GM18519 (cell line): ENCODE results near the gene AGAP3.

ENCODE experiments used
- ATAC-seq: cut with Tn5 transposase; IDR thresholded peaks from one replicate; pipeline ENCODE4 v1.9.1; 2021; ENCODE audit warnings: mild to moderate bottlenecking, moderate library complexity; ENCODE audit not compliant: unreplicated experiment, low FRiP score

The AGAP3 gene

DNA sequence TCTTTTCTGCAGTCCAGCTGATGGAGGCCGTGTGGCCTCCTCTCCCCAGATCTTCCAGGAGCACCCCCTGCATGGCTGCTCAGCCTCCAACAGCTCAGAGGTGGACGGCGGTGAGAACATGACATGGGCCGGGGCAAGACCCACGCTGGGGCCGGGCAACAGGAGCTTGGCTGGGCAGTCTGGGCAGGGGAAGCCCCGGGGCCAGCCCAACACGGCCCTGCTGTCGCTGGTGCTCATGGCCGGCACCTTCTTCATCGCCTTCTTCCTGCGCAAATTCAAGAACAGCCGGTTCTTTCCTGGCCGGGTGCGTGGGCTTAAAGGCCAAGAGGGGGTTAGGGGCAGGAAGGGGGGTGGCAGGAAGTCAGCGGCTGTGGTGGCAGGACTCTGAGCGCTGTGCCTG is 12.3 kb upstream of the AGAP3 start:
- ATAC-seq, result no peak

DNA sequence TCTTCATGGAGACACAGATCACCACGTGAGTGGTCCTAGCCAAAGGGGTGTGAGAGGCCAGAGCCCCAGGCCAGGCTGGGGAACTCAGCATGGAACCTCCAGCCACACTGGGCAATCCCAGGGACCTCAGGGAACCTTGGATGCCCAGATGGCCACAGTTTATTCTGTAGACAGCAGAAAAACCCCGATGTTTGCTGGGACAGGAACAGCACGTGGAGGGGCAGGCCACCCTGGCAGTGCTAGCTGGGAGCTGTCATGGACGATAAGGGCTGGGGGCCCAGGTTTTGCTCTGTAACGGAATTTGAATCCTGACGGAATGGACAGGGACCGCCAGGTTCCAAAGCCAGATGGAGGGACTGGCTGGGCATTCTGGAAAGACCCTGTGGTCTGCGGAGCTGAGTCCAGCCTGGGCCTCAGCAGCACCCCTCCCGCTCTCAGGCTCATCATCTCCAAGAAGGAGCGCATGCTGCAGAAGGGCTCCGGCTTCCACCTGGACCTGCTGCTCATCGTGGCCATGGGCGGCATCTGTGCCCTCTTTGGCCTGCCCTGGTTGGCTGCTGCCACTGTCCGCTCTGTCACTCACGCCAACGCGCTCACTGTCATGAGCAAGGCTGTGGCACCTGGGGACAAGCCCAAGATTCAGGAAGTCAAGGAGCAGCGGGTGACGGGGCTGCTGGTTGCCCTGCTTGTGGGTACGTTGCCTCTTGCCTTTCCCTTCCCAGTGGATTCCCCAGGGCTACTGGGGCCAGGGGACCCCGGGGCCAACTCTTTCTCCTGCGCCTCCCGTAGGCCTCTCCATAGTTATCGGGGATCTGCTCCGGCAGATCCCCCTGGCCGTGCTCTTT is 11.2 kb upstream of the AGAP3 start:
- no peak for ATAC-seq

DNA sequence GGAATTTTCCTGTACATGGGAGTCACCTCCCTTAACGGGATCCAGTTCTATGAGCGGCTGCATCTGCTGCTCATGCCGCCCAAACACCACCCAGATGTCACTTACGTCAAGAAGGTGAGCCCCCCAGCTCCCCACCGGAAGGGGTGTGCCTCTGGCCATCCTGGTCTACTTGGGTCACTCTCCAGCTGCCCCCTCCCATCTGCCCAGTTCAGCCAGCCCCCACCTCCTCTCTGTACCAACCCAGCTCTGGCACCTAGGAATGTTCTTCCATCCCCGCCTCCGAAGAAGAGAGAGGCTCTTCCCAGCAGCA is 10.7 kb upstream of the AGAP3 start:
- ATAC-seq, result no peak

DNA sequence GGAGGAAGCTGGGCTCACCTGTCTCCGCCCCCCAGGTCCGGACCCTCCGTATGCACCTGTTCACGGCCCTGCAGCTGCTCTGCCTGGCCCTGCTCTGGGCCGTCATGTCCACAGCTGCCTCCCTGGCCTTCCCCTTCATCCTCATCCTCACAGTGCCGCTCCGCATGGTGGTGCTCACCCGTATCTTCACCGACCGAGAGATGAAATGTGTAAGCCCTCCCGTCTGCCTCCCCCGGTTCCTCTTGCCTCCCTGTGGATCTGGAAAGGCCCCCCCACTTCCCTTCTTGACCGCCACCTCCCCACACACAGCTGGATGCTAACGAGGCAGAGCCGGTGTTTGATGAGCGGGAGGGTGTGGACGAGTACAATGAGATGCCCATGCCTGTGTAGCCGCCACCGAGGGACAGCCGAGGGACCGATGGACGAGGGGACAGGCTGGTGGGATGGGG is 10.3 kb upstream of the AGAP3 start:
- ATAC-seq, result no peak

DNA sequence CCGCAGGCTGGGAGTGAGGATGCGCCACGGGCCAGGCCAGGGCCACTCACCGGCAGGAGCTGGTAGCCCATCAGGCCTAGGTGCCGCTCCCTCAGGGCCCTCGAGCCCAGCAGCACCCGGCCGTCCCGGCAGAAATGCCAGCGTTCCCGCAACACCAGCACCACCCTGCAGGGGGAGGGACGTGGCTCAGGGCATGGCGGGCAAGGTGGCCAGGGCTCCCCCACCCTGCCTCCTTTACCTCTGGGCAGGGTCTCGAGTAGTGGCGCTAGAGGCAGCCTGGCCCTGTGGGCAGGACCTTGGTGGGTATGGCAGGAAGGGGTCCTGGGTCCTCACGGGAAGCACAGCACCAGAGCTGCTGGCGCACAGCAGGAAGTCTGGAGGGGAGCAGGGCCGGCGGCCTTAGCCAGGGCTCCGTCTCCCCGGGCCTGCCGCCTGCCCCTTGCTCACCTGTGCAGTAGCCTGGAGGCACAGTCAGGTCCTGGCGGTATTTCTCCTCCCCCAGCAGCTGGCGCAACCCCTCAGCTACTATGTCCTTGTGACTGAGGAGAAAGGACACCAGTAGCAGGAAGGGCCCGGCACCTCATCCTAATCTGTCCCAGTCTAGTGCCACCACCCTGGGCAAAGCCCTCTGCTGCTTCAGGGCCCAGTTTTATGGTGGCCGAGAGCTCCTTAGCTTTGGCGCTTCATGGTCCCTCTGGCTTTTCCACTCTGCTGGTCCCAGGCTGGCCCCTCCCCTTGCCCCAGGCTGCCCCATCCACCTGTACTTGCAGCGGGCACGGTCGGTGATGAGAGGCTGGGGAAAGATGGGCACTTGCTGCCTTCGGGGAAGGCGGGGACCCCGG is 9.2 kb upstream of the AGAP3 start:
- no peak for ATAC-seq

DNA sequence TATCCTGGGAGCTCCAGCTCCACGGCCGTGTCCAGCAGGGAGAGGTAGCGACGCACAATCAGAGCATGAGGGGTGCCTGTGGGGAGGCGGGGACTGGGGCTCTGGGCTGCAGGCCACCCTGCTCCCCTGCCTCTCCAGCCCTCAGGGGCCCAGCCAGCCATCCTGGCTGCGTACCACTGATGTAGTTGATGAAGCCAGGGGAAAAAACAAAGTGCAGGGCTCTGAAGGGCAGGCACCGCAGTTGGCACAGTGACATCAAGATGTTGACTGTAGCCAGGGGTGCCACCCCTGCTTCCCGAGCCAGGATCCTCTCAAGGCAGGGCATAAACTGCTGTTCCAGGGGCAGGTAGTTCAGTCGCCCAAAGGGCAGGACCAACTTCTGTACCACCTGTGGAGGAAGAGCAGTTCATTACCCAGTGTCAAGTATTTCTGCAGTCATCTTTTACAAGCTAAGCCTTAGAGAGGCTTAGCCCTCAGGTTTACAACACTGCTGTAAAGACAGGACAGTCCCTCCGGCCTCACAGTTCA is 8.5 kb upstream of the AGAP3 start:
- ATAC-seq, result no peak

DNA sequence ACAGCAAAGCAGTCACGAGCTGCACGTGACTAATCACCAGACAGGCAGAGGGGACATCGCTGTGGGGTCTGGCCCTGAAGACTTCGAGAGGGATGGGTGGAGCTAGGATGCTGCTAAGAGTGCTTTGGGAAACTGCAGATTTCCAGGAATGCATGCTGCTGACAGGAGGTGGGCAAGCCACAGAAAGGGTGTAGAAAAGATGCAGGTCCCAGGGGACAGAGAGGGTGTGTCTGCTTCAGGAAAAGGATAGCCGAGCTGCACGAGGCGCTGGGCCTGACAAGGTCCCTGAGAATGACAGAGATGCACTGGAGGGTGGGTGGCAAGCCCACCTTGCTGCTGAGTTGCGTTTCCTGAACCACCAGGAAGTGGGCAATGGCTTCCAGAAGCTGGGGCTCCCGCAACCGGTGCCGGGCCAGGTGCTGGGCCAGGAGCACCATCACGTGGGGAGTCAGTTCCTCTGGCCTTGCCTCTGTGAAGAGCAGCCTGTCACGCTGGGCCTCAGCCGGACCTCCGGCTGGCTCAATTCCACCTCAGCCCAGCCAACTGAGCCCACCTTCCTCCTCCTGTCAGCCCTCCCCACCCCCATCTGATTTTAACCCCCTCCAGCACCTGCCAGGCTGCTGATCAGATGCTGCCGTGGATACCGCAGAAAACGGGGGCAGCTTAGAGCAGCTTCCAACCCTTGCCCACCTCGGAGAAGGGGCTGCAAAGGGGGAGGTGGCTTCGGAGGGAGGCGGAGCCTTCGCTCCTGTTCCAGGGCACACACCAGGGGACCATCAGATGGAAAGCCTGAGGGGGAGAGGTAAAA is 7.8 kb upstream of the AGAP3 start:
- no peak for ATAC-seq

DNA sequence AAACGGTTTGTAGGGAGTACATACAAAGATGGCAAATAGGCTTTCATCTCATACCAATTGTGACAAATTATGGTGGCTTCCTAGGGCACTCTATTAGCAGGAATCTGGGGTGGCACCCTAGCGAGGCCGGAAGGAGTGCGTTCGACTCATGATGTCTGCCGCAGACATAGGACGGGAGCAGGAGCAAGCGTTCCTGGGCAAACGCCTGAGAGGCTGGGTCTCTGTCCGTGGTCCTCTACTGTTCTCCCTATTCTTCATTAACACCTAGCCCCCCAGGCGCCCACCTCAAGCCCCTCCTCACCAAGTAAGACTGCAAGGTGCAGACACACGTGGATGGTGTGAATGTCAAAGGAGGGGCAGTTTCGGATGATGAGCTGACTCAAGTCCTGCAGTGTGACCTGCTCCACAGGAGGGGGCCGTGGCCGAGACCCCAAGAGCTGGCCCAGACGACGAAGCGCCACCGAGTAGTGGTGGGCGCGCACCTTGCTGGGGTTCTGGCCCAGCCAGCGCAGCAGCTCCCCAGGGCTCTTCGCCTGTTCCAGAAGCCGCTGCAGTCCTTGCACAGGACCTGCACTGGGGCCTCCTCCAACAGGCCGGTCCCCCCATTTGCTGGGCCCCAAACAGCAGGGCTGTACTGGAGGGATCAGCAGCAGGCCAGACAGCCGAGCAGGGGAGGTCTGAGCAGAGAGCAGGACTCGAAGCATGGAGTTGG is 6.9 kb upstream of the AGAP3 start:
- ATAC-seq, result no peak

DNA sequence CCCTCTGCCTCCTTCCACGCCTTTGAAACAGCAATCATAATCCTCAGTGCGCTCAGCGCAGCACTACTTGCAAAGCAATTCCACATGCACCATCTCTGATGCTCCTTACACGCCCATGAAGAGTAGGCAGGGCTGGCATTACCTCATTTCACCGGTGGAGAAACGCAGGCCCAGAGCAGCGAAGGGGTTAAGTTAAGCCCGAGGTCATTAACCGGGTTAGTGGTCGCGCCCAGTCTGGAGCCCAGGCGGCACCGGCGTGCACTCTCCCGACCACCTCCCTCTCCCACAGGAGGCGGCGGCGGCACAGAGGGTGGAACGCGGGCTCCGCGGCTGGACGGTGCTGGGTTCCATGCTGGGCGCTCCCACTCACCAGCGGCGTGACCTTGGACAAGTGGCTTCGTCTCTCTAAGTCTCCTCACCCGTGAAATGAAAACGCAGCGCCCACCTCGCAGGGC is 6.2 kb upstream of the AGAP3 start:
- ATAC-seq, result no peak

DNA sequence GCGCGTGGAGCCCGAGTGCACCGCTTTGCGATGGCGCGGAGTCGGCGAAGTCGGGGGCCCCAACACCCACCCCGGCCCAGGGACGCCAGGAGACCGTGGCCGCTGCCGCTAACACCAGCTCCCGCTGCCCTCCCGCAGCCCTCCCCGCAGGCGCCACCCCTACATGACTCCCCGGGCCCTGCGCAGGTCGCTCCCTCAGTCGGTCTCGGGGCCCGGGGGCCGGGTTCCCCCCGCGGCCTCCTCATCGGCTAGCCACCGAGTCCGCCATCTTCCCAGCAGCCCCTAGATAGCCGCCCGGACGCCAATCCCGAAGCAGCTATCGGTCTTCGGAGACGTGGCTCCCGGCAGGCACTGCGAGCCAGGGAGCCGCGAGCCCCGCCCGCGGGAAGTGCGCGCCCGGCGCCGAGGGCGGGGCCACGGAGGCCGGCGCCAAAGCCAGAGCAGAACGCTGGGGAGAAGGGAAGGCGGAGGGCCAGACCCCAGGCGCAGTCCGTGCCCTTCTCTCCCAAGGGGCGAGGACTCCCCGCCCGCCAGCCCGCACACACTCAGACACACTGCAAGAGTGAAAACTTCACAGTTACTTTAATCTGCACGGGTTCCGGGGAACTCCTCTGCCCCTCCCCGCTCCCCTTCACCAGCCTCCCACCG is 5.6 kb upstream of the AGAP3 start, which contains the start of gene FASTK:
TSS of gene FASTK (minus strand) at position 288 of the 648 bp plus-strand sequence. CDS start at position 245, 43 bp downstream.
- peak; percentile 59 for ATAC-seq

DNA sequence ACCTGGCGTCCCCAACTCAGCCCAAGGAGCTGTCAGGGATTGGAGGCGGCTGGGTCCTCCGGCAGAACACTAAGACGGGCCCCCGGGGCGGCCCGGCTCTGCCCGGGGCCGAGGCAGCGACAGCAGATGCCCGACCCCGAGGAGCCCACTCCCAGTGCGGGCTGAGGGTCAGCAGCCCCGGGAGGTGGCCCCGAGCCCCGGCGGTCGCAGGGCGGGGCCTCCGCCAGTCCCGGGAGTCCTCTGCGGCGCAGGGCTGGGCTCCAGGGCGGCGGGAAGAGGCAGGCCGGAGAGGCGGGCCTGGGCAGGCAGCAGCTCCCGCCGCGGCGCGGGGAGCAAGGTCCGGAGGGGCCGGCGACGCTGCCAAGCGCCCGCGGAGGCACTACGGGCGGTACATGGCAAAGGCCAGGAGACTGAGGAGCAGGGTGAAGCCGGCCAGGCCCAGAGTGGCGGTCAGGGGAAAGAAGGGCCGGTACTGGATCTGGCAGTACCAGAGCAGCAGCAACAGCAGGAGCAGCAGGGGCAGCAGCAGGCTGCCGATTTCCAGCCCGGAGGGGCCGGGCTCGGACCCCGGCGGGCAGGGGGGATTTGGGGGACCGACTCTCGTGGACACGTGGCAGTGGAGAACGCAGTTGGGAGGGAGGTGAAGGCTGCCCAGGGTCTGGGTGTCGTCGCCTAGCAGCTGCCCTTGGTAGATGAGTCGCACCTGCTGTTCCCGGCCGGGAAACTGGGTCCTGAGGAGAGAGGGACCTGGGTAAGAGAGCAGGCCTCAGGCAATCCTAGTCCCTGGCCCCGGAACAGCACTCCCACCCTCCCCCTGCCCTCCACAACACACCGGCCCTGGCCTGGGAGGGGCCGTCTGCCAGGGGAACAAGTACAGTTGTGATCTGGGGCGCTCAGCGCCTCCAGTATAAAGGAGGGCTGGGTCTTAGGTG is 4.8 kb upstream of the AGAP3 start:
- ATAC-seq, result no peak

DNA sequence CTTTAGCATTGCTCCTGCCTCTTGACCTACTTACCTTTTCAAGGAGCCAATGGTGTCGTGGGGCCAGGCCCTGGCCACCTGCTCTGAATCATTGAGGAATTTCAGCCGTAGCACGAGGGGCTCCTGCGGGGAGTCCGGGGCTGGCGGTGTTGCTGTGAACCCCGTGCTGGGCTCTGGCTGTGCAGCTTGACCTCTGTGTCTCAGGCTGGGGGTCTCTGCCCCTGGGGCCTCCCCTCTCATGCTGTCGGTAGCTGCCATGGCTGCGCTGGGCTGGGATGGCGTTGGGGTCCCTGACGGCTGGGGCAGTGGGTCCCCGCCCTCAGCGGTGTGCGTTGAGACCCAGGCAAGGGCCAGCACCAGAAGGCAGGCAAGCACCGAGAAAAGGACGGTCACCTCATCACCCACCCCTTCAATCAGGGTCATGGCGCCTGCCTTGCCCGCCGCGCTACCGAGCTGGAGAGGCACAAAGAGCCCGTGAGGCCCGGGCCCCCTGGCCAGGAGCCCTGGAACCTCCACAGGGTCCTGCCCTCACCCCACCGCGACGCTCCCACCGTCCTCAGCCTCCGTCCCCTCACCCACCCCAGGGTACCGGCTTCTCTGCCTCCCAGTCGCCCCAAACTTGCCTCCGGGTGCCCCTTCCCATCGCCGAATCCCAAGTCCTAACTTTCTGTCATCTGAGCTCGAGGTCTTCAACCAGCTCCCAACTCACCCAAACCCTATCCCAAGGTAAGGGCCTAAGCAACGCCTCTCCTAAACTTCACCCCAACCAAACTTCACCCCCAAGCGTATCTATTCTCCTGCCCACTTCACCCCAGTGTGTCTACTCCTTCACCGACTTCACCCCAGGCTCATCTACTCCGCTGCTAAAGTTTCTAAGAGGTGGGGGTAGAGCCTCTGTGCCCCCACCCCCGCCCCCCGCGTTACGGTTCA is 3.9 kb upstream of the AGAP3 start:
- no peak for ATAC-seq

DNA sequence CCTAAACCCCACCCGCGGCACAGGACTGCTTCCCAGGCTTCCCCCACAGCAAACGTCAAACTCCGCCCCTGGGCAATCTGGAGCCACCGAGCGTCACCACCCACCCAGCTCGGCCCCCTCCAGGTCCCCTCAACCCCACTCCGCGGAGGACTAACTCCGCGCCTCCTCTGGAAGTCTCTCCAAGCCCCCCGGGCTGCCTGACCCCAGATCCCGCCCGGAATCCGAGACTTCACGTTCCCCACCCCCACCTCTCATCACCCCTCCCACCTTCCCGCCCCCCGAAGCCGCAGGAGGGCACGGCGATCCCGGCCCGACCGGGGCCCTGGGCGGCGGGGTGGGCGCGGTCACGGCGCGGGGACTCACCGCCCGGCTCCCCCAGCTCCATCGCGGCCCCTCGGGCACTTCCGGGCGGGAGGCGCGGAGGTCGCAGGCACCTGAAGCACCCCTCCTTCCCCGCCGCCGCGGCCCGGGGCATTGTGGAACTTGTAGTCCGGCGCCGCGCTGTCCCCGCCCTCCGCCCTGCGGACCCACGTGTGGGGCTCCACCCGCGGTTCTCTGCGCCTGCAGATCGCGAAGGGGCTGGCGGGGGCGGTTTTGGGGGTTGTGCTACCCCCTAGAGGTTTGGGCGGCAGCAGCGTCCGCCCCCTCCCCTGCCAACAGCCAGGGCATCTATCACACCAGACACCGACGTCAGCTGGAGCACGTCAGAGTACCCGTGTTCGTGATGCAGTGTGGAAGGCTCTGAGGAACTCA is 3.0 kb upstream of the AGAP3 start, which contains the start of gene TMUB1:
TSS of gene TMUB1 (minus strand) at position 423 of the 753 bp plus-strand sequence. CDS start 930 bp downstream, outside the sequence.
- ATAC-seq, result peak; percentile 38

DNA sequence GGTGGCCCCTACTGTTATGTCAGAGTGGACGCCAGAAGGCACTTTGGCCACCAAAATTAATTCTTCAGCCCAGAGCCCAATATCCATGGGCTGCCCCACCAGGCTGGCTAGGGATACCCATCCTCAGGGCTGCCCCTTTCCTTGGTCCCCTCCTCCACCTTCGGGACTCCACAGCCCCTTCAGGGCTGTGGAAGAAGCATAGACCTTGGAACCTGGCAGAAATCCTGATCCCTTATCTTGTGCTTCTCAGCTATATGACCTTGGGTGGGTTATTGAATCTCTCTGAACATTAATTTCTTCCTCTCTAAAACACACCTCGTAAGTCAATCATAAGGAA is 2.5 kb upstream of the AGAP3 start:
- no peak for ATAC-seq

DNA sequence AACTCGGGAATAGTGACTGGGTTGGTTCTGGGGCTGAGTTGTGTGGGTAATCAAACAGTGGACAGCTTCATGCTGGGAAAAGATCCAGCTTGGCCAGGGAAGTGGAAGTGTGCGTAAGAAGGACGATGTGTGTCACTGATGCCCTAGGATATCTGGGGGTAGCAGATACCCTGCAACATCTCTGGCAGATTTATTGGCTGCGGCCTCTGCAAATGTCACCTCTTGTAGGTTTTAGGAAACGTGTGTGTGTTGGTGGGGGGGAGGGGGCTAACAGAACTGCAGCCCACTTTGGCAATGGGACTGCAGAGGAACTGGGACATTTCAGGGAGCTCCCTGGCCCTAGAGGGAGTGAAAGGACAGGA is 965 bp upstream of the AGAP3 start:
- ATAC-seq, result no peak

DNA sequence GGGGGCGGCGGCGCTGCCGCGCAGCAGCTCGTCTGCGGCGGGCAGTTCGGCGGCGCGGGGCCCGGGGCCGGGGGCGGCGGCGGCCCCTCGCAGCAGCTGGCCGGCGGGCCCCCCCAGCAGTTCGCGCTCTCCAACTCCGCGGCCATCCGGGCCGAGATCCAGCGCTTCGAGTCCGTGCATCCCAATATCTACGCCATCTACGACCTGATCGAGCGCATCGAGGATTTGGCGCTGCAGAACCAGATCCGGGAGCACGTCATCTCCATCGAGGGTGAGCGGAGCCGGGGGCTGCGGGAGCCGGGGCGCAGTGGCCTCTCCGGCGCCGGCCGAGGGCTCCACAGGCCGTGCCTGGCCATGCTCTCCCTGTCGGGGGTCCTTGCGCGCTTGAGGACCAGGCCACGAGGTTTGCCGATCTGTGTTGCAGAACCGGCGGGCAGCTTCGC is 548 bp downstream of the AGAP3 start:
- ATAC-seq, result no peak
